HG02973 (cell line): ENCODE data around the gene F2RL3.
"Not testable (repeated sequence)": the region's sequence is repeated elsewhere in the genome, so short reads cannot be mapped to it uniquely, and the experiment has no call there.

Experiments used
- ATAC-seq: cut with Tn5 transposase; IDR thresholded peaks from one replicate; pipeline ENCODE4 v1.9.1; 2021; ENCODE audit warnings: moderate library complexity; ENCODE audit not compliant: unreplicated experiment

The F2RL3 gene

GRCh38 chr19:16874250-16874977 is 14.4 kb upstream of the F2RL3 start:
- no peak for ATAC-seq

GRCh38 chr19:16874978-16875299 is 13.9 kb upstream of the F2RL3 start:
- ATAC-seq = not testable (repeated sequence)

DNA sequence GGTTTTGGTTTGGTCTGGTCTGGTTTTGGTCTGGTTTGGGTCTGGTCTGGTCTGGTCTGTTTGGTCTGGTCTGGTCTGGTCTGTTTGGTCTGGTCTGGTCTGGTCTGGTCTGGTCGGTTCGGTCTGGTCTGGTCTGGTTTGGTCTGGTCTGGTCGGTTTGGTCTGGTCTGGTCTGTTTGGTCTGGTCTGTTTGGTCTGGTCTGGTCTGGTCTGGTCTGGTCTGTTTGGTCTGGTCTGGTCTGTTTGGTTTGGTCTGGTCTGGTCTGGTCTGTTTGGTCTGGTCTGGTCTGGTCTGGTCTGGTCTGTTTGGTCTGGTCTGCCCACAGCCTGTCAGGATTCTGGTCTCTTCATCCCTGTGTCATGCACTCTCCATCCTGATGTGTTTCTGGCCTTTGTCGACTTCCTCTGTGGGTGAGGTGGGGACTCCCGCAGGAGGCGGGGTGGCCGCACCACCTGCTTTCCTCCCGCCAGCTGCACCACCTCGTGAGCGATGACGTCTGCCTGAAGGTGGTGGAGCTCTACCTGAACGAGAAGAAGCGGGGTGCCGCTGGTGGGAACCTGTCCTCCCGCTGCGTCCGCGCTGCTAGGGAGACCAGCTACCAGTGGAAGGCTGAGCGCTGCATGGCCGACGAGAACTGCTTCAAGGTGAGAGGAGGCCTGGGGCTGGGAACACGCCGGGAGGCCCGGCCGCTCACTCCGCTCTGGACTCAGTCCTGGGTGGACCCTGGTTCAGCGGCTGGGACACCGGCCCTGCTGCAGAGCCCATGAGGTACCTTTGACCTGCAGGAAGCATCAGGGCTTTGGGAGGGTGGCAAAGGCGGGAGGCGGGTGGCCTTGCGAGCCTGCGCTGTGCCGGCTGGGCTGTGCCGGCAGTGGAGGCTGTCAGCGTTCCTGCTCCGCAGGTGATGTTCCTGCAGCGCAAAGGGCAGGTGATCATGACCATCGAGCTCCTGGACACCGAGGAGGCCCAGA is 12.9 kb upstream of the F2RL3 start:
- ATAC-seq = no peak

DNA sequence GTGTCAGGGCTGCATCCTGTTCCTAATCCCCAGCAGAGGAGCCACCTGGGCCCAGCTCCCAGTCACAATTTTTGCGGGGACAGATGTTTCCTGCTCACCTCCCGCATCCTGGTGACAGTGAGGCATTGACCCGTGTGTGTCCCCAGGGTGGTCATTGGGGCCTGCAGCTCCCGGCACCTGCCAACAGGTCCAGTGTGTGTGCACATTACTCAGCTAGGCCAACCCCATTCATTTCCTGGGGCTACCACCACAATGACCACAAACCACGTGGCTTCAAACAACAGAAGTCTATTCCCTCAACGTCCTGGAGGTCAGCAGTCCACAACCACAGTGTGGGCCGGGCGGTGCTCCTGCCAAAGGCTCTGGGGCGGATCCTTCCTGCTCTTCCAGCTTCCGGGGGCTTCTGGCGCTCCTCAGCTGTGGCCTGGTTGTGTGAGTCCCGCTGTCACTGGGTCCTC is 11.9 kb upstream of the F2RL3 start:
- ATAC-seq = no peak

GRCh38 chr19:16877581-16877980 is 11.2 kb upstream of the F2RL3 start:
- ATAC-seq = no peak

DNA sequence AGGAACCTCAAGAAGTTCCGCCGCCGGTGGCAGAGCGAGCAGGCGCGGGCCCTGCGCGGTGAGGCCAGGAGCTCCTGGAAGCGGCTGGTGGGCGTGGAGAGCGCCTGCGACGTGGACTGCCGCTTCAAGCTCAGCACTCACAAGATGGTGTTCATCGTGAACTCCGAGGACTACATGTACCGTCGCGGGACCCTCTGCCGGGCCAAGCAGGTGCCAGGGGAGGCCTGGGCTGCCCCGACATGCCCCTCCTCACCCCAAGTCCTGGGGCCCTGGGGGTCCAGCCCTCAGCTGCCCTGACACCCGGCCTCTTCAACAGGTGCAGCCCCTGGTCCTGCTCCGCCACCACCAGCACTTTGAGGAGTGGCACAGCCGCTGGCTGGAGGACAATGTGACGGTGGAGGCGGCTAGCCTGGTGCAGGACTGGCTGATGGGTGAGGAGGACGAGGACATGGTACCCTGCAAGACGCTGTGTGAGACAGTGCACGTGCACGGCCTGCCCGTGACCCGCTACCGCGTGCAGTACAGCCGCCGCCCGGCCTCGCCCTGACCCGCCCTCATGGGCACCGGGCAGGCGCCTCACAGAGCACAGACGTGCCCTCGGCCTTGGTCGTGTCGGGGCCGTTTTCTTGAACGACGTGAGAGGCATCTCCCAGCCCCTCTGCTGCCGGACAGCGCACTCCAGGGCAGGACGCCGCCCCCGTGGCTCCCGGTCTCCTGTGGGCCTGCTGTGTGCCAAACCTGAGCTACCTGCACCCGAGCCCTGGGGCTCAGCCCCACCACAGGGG is 10.4 kb upstream of the F2RL3 start:
- ATAC-seq = no peak

- no peak for ATAC-seq
These were observed 7.8 kb upstream of the F2RL3 start for GRCh38 chr19:16880884-16881554.

DNA sequence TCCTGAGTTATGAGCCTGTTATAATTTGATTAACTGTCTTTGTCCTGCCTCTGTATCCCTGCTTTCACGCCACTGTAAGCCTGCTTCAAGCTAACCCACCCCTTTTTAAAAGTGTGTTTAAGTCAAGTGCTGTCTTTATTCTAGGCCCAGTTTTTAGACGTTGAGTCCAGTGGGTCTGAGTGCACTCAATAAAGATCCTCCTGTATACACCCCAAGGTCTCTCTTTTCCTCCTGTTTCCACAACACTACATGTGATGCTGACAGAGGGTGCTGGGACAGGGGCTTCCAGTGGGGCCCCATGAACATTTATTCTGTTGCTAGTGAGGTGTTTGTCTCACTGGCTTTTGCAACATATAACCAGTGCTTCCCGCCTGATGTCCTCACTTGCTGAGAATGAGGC is 6.7 kb upstream of the F2RL3 start:
- ATAC-seq = no peak

DNA sequence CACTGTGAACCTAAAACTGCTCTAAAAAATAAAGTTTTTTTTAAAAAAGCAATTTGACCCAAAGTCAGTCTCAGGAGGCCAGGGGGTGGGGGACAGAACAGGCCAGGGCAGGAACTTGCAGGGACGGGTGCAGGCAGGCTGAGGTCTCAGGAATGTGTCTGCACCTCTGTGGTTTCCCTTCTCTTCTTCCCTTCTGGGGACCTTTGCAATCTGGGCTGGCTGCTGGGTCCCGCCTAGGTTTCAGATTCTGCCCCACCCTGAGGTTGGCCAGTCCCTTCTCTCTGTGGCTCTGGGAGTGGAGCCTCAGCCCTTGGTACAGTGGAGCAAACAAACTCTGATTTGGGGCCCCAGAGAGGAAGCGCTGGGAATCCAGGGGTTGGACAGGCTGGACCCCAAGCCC is 5.3 kb upstream of the F2RL3 start:
- no peak for ATAC-seq

DNA sequence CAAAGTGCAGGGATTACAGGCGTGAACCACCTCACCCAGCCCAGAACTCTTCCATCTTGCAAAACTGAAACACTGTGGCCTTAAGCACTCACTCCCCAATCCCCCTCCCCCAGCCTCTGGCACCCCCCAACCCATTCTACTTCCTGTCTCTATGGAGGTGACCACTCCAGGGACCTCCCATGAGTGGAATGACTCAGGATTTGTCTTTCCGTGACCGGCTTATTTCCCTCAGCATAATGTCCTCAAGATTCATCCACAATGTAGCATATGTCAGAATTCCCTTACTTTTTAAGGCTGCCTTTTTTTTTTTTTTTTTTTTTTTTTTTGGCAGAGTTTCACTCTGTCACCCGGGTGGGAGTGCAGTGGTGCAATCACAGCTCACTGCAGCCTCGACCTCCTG is 3.6 kb upstream of the F2RL3 start:
- ATAC-seq = no peak

DNA sequence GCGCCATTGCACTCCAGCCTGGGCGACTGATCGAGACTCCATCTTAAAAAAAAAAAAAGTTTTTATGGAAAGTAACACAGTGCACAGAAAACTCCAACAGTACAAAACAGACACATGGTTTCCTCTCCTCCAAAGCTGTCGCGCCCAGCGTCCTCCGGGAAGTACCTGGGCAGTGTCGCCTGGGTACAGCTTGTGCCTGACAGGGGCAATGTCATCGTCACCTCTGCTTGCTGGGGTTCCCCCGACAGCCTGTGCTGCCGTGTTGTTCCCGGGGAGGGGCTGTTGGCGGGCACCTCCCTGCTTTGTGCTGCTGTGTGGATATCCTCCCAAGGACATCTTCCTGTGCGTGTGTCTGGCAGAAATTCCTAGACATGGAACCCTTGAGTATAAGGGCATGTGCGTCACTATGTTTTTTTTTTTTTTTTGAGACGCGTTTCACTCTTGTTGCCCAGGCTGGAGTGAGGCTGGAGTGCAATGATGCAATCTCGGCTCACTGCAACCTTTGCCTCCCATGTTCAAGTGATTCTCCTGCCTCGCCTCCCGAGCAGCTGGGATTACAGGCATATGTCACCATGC is 2.4 kb upstream of the F2RL3 start:
- ATAC-seq = no peak

- ATAC-seq = no peak
These were observed 1.2 kb upstream of the F2RL3 start for GRCh38 chr19:16887353-16888265.

- ATAC-seq = no peak
These were observed 625 bp downstream of the F2RL3 start for GRCh38 chr19:16889366-16889882.

- ATAC-seq = no peak
These were observed 1.2 kb downstream of the F2RL3 start for GRCh38 chr19:16889883-16890460.

DNA sequence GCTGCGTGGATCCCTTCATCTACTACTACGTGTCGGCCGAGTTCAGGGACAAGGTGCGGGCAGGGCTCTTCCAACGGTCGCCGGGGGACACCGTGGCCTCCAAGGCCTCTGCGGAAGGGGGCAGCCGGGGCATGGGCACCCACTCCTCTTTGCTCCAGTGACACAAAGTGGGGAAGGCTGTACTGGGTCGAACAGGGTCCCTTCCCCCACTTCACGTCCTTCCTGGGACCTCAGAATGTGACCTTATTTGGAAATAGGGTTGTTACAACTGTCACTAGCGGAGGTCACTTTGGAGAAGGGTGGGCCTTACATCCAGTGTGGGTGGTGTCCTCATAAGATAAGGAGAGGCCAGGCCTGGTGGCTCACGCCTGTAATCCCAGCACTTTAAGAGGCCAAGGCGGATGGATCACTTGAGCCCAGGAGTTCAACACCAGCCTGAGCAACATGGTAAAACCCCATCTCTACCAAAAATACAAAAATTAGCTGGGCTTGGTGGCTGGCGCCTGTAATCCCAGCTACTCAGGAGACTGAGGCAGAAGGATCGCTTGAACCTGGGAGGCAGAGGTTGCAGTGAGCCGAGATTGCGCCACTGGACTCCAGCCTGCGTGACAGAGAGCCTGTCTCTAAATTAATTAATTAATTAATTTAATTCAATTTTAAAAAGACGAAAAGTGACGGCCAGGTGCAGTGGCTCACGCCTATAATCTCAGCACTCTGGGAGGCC is 1.8 kb downstream of the F2RL3 start:
- no peak for ATAC-seq

GRCh38 chr19:16891696-16892382 is 3.0 kb downstream of the F2RL3 start:
- no peak for ATAC-seq

DNA sequence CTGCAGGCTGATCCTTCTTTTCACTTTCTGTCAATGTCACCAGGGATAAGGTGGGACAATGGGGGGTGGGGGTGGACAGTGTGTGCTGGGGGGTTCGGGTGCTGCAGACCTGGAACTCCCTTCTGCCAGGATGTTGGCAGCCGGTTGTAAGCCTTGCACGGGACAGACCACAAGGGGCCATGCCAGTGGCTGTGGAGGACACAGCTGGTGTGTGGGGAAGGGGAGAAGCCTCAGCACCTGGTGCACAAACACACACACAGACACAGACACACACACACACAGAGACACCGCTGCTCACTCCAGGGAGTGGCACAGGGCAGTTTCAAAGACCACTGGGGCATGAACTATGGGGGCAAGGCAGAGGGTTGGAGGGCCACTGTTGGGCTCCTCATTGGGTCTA is 3.6 kb downstream of the F2RL3 start:
- no peak for ATAC-seq
